H1 (cell line): Measurements from ENCODE around the gene KRTAP1-5. TPM values are rescaled to one million over a fixed set of nuclear protein-coding genes. Genes with fewer than 3 reads are reported as not detected.

Experiments
- BACH1 ChIP-seq: IDR thresholded peaks from 2 replicates; pipeline ENCODE4 v1.6.1; 2012; ENCODE audit warnings: low read length, improper control_type of control experiment
- SRF ChIP-seq: IDR thresholded peaks from 2 replicates; pipeline ENCODE4 v1.6.1; 2011; ENCODE audit warnings: mild to moderate bottlenecking, low read depth, low read length, moderate library complexity
- polyA plus RNA-seq, 7 experiments: library from polyadenylated mRNA; depleted of rRNA in 3 of 7; stranded (reverse) in 5 of 7; unstranded in 2 of 7; fragments of >200 nt in 5 of 7; fragments of 200-250 nt in 2 of 7; gene quantifications; 1 replicate in 5 of 7; 2 replicates in 1 of 7; 4 replicates in 1 of 7; pipeline versions ENCODE4 v1.2.1 to v1.2.3, GENCODE V29; 2011 to 2013; ENCODE audit warnings: missing spikeins in 2 of 7, mixed read lengths in 2 of 7
- total RNA-seq: library from RNA; stranded (reverse); fragmentation: NEBNext Ultra II Directional; extraction: Animal tissue kit (Norgen Biotek cat#: 25700); gene quantifications from 2 replicates; pipeline ENCODE4 v1.2.1, GENCODE V29; 2021
- TF ChIP-seq, protein P1 (sequence below): fragments of 300-600 bp; sonication (generic); IDR thresholded peaks from 2 replicates; pipeline ENCODE4 v1.7.1; 2012; ENCODE audit warnings: low read length, moderate library complexity, mild to moderate bottlenecking, inconsistent platforms; ENCODE audit not compliant: insufficient replicate concordance
- TF ChIP-seq, protein P2 (sequence below), 3 experiments: IDR thresholded peaks; 1 replicate in 2 of 3; 2 replicates in 1 of 3; pipeline versions ENCODE4 v1.5.1 to v1.6.1; 2011; ENCODE audit warnings: low read length in 3 of 3, mild to moderate bottlenecking in 3 of 3, inconsistent platforms in 2 of 3, low read depth in 1 of 3, moderate library complexity in 1 of 3; ENCODE audit not compliant: insufficient read depth in 1 of 3; ENCODE audit errors: control extremely low read depth in 1 of 3

The KRTAP1-5 gene
- total and polyA plus RNA-seq, 2 of the 8 experiments (the other 6 are each of a cell fraction or from before 2014, with no cell fraction given): not detected

DNA sequence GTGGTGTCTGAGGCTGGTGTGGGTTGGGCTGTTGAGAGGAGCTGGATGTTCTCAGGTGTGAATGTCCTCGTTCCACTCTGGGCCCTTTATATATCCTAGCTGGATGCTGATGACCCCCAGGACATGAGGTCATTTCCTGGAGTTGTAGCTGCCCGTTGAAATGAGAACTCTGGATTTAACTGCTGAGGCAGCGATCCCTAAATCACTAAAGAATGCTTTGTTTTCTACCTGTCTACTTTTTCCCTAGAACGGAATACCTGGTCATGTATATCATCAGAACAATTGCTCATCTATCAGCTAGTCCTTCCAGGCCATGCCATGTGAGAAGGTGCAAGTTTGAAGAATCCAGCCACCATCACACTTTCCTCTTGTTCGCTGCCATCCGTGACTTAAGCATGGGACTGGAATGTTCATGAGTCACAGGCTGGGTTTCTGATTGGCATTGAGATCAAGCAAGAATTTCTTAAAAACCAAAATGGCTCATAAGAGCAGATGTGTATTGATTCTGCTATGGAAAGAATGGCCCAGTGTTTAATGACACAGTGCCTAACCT lies 33.1 kb upstream of the KRTAP1-5 start, which contains the start of gene KRTAP2-3 (continued):
- TF ChIP-seq, protein P1, sequence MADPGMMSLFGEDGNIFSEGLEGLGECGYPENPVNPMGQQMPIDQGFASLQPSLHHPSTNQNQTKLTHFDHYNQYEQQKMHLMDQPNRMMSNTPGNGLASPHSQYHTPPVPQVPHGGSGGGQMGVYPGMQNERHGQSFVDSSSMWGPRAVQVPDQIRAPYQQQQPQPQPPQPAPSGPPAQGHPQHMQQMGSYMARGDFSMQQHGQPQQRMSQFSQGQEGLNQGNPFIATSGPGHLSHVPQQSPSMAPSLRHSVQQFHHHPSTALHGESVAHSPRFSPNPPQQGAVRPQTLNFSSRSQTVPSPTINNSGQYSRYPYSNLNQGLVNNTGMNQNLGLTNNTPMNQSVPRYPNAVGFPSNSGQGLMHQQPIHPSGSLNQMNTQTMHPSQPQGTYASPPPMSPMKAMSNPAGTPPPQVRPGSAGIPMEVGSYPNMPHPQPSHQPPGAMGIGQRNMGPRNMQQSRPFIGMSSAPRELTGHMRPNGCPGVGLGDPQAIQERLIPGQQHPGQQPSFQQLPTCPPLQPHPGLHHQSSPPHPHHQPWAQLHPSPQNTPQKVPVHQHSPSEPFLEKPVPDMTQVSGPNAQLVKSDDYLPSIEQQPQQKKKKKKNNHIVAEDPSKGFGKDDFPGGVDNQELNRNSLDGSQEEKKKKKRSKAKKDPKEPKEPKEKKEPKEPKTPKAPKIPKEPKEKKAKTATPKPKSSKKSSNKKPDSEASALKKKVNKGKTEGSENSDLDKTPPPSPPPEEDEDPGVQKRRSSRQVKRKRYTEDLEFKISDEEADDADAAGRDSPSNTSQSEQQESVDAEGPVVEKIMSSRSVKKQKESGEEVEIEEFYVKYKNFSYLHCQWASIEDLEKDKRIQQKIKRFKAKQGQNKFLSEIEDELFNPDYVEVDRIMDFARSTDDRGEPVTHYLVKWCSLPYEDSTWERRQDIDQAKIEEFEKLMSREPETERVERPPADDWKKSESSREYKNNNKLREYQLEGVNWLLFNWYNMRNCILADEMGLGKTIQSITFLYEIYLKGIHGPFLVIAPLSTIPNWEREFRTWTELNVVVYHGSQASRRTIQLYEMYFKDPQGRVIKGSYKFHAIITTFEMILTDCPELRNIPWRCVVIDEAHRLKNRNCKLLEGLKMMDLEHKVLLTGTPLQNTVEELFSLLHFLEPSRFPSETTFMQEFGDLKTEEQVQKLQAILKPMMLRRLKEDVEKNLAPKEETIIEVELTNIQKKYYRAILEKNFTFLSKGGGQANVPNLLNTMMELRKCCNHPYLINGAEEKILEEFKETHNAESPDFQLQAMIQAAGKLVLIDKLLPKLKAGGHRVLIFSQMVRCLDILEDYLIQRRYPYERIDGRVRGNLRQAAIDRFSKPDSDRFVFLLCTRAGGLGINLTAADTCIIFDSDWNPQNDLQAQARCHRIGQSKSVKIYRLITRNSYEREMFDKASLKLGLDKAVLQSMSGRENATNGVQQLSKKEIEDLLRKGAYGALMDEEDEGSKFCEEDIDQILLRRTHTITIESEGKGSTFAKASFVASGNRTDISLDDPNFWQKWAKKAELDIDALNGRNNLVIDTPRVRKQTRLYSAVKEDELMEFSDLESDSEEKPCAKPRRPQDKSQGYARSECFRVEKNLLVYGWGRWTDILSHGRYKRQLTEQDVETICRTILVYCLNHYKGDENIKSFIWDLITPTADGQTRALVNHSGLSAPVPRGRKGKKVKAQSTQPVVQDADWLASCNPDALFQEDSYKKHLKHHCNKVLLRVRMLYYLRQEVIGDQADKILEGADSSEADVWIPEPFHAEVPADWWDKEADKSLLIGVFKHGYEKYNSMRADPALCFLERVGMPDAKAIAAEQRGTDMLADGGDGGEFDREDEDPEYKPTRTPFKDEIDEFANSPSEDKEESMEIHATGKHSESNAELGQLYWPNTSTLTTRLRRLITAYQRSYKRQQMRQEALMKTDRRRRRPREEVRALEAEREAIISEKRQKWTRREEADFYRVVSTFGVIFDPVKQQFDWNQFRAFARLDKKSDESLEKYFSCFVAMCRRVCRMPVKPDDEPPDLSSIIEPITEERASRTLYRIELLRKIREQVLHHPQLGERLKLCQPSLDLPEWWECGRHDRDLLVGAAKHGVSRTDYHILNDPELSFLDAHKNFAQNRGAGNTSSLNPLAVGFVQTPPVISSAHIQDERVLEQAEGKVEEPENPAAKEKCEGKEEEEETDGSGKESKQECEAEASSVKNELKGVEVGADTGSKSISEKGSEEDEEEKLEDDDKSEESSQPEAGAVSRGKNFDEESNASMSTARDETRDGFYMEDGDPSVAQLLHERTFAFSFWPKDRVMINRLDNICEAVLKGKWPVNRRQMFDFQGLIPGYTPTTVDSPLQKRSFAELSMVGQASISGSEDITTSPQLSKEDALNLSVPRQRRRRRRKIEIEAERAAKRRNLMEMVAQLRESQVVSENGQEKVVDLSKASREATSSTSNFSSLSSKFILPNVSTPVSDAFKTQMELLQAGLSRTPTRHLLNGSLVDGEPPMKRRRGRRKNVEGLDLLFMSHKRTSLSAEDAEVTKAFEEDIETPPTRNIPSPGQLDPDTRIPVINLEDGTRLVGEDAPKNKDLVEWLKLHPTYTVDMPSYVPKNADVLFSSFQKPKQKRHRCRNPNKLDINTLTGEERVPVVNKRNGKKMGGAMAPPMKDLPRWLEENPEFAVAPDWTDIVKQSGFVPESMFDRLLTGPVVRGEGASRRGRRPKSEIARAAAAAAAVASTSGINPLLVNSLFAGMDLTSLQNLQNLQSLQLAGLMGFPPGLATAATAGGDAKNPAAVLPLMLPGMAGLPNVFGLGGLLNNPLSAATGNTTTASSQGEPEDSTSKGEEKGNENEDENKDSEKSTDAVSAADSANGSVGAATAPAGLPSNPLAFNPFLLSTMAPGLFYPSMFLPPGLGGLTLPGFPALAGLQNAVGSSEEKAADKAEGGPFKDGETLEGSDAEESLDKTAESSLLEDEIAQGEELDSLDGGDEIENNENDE: no peak
- TF ChIP-seq, protein P2, sequence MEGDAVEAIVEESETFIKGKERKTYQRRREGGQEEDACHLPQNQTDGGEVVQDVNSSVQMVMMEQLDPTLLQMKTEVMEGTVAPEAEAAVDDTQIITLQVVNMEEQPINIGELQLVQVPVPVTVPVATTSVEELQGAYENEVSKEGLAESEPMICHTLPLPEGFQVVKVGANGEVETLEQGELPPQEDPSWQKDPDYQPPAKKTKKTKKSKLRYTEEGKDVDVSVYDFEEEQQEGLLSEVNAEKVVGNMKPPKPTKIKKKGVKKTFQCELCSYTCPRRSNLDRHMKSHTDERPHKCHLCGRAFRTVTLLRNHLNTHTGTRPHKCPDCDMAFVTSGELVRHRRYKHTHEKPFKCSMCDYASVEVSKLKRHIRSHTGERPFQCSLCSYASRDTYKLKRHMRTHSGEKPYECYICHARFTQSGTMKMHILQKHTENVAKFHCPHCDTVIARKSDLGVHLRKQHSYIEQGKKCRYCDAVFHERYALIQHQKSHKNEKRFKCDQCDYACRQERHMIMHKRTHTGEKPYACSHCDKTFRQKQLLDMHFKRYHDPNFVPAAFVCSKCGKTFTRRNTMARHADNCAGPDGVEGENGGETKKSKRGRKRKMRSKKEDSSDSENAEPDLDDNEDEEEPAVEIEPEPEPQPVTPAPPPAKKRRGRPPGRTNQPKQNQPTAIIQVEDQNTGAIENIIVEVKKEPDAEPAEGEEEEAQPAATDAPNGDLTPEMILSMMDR (IDR thresholded peaks at IDR 0.05; ENCODE audit: control extremely low read depth in 1 of 3, insufficient read depth in 1 of 3, low read depth in 1 of 3, low read length in 3 of 3): no peak
- TF ChIP-seq BACH1: no peak
- TF ChIP-seq SRF: no peak
